Amygdala (tissue), 56 donors: ENCODE data around the gene PRMT6.
"Not testable (repeated sequence)": the region's sequence is repeated elsewhere in the genome, so short reads cannot be mapped to it uniquely, and the experiment has no call there.

ENCODE experiments used
- DNase-seq, 56 donors: peaks; one replicate each; lab custom pipeline; 2025; lab: John Stamatoyannopoulos, UW

Gene PRMT6

GRCh38 chr1:107056426-107057196 is at the start of gene PRMT6:
PRMT6 (plus strand) TSS chr1:107056674; CDS start chr1:107056716, 42 bp downstream.
- DNase-seq: peak in 54 of 56 donors; percentile 33 to 84 (median 70)

GRCh38 chr1:107009281-107009680 is 47.2 kb upstream of the PRMT6 start:
- no peak for DNase-seq

DNA sequence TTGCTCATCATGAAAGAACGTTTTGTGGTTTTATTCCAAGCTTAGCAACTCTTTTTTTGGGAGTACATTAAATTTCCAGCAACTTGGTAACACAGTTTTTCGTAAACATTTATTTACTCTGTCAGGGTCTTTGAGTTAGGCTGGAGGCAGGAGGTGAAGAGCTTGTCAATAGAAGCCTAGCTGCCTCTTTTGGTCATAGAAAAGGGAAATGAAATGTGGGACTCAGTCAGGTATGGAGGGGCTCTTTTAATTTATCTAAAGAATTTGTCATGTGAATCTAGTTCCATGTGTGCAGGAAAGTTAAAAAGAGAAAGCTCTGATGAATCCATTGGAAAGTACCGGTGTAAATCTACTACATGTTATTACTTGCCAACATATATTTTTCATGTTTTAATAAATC is 45.9 kb upstream of the PRMT6 start:
- no peak for DNase-seq

GRCh38 chr1:107016376-107016978 is 40.0 kb upstream of the PRMT6 start:
- no peak for DNase-seq

GRCh38 chr1:107018445-107018844 is 38.0 kb upstream of the PRMT6 start:
- no peak for DNase-seq

DNA sequence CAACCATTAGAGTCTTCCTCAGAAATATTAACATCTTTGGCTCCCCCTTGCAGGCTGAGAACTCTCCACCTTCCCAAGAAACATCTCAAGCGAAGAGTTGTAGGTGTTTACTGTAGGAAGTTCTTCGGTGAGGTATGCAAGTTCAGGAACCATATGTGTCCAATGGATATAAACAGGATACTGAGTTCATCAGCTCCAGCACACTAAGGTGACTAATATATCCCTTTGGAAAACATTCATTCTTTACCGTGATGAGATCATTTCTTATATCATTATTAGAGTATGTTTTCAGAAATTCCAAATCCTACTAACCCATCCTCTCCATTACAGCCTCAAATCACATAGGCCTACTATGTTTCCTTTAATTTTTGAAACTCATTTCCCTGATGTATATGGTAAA is 37.3 kb upstream of the PRMT6 start:
- DNase-seq: no peak

DNA sequence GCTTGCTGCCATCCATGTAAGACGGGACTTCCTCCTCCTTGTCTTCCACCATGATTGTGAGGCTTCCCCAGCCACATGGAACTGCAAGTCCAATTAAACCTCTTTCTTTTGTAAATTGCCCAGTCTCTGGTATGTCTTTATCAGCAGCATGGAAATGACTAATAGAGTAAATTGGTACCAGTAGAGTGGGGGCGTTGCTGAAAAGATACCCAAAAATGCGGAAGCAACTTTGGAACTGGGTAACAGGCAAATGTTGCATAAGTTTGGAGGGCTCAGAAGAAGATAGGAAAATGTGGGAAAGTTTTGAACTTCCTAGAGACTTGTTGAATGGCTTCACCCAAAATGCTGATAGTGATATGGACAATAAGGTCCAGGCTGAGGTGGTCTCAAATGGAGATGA is 17.6 kb upstream of the PRMT6 start:
- DNase-seq: not testable (repeated sequence)

- not testable (repeated sequence) for DNase-seq
Observed at GRCh38 chr1:107044310-107045220, 11.9 kb upstream of the PRMT6 start.

GRCh38 chr1:107047602-107048001 is 8.9 kb upstream of the PRMT6 start:
- DNase-seq: no peak

DNA sequence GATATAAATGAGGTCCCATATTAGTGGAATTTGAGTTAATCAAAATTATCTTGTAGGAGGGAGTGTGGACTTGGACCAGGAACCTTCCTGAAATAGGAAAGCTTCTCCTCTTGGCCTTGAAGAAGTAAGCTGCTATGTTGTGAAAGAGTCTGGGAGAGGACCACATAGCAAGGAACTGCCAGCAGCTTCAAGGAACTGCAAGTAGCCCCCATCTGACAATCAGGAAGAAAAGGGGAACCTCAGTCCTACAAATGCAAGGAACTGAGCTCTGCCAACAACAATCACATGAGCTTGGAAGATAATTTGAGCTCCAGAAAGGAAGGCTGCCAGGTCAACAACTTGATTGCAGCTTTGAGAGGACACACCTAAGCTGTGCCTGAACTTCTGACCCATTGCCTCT is 8.2 kb upstream of the PRMT6 start:
- DNase-seq: peak in 3 of 56 donors; percentile 2 to 32 (median 4)

DNA sequence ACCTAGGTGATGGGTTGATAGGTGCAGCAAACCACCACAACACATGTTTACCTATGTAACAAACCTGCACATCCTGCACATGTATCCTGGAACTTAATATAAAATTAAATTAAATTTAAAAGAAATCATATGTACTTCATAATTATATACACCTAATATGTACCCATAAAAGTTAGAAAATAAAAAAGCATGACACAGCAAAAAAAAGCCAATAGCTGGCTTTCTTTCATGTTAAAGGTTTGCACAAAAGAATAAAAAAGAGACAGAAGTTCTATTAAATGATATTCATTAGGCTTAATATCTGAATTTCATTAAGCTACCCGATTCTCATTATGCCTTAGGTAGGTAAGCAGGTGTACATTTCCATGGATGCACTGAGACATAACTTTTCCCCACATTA is 5.2 kb upstream of the PRMT6 start:
- DNase-seq: no peak

- DNase-seq: peak in 1 of 56 donors; percentile 13
Observed at GRCh38 chr1:107055919-107056425, 502 bp upstream of the PRMT6 start.

- peak in 48 of 56 donors; percentile 10 to 80 (median 57) for DNase-seq
Observed at GRCh38 chr1:107057197-107058133, 991 bp downstream of the PRMT6 start.

DNA sequence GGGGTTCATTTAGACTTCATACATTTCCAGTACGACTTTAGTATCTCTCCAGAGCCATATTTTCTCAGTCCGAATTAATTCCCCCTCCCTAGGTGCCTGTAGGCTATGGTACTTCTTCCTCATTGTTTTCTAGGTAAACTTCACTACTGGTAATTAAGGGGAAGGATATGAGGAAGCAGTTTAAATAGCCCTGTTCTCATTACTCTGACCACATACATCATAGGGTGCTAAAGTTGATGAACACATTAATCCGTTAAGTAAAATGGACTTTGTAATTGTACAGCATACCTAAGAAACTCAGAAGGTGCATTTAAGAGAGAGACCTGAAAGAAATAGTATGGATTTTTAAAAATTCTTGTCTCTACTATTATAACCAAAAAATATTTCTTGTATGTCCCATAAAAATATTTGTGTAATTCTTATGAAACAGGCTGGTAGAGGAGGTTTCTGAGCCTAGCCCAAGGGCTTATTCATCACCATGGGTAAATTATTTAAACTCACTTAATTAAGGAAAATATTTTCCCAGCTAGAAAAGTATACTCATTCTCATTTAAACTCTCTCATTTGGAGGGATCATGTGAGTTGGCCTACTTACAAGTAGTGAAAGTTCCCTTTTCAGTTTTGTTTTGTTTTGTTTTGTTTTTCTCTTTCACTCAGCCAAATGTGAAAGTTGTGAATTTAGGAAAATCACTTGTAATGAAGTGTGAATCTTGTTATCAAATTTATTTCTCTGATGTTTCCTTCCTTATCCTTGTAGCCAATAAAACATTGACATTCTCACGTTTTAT is 2.0 kb downstream of the PRMT6 start:
- DNase-seq: no peak

GRCh38 chr1:107061886-107062285 is 5.4 kb downstream of the PRMT6 start:
- no peak for DNase-seq

DNA sequence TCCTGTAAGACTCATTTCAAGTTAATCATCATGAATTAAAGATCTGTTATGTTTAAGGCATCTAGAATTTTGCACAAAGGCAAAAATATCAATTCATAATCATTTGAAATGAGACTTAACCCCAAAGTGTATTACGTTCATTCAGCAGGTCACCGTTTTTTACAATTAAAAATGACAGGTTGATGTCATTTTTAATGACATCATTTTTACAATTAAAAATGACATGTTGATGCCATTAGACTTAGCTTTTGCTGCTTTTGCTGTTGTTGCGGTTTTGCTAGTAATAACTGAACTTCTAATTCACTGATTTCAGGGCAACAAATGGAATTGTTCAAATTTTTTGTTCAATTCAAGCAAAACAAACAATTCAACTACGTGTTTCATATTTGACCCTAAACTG is 17.0 kb downstream of the PRMT6 start:
- DNase-seq: no peak

DNA sequence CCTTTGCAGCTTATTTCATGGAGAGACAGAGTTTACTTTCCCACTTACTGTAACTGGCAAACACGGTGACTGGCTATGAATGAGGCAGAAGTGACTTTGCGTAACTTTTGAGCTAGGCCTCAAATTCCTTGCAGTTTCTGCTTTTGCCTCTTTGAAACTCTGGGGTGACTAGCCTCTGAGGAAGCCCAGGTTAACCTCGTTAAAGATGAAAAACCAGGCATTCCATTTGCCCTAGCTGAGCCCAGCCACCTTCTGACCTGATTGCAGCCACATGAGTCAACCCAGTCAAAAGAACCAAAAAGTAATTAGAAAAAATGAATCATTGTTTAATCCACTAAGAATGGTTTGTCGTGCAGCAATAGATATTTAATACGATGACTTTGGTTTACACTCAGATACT is 20.4 kb downstream of the PRMT6 start:
- no peak for DNase-seq

GRCh38 chr1:107079249-107079648 is 22.8 kb downstream of the PRMT6 start:
- no peak for DNase-seq

DNA sequence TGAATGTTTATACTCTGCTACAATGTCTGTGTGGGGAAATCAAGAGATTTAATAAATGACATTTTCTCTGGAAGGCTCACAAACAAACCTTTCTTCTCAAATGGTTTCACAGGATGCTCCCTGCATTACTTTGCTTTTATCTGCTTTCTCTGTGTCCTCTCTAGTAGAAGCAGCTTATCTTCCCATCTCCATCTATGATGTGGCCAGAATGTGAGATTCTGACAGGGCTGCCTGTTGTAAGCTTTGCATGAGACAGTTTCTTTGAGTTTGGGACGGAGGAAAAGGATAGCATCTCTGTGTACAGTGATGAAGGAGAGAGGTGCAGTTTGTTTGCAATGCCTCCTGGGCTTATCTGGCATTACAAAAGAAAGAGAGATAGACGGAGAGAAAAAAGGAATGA is 24.6 kb downstream of the PRMT6 start:
- no peak for DNase-seq
